Lower leg skin (tissue), 3 donors: ENCODE results near the gene IQCK.

Experiments
- POLR2A ChIP-seq, 2 donors: fragments of 450-650 bp; IDR thresholded peaks; one replicate each; pipeline ENCODE4 v1.6.1; 2016 to 2017; ENCODE audit warnings: antibody characterized with exemption in 2 of 2, mild to moderate bottlenecking in 1 of 2, moderate library complexity in 1 of 2
- TF ChIP-seq, protein P1 (sequence below), 3 donors: fragments of 450-650 bp; IDR thresholded peaks; one replicate each; pipeline ENCODE4 v1.5.1; 2016; ENCODE audit warnings: antibody characterized with exemption in 3 of 3, mild to moderate bottlenecking in 3 of 3, moderate library complexity in 2 of 3

DNA sequence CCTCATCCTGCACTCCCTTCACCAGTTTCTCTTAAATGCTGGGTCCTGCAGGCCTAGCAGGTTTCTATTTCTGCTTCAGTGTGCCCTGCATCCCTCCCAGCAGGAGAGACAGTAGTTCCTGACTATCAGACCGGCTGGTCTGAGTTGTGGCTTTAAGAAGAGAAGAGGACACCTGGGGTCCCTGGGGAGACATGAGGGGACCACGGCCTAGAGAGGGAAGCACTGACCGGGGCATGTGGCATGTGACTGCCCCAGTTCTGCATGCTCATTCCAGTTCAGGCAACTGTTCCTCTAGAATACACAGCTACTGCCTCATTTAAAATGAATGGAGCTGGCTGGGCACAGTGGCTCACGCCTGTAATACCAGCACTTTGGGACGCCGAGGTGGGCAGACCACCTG lies 105.3 kb downstream of the IQCK start:
- TF ChIP-seq, protein P1, sequence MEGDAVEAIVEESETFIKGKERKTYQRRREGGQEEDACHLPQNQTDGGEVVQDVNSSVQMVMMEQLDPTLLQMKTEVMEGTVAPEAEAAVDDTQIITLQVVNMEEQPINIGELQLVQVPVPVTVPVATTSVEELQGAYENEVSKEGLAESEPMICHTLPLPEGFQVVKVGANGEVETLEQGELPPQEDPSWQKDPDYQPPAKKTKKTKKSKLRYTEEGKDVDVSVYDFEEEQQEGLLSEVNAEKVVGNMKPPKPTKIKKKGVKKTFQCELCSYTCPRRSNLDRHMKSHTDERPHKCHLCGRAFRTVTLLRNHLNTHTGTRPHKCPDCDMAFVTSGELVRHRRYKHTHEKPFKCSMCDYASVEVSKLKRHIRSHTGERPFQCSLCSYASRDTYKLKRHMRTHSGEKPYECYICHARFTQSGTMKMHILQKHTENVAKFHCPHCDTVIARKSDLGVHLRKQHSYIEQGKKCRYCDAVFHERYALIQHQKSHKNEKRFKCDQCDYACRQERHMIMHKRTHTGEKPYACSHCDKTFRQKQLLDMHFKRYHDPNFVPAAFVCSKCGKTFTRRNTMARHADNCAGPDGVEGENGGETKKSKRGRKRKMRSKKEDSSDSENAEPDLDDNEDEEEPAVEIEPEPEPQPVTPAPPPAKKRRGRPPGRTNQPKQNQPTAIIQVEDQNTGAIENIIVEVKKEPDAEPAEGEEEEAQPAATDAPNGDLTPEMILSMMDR (IDR thresholded peaks at IDR 0.05), result no peak
- TF ChIP-seq POLR2A (IDR thresholded peaks at IDR 0.05), result no peak
